OCI-LY1 (cell line): ENCODE data around the gene HLF.

Source experiments
- H2AFZ ChIP-seq: fragments of 200-600 bp; sonication (generic), shearing (Covaris generic); 2 replicates; pipeline ENCODE4 v1.6.0; 2014; ENCODE audit warnings: antibody characterized with exemption, mild to moderate bottlenecking, low read length
- H3F3A ChIP-seq: fragments of 200-600 bp; sonication (generic), shearing (Covaris generic); 2 replicates; pipeline ENCODE4 v1.6.0; 2014; ENCODE audit warnings: mild to moderate bottlenecking, antibody characterized with exemption, low read length, moderate library complexity; ENCODE audit not compliant: insufficient read depth
- H3K27ac ChIP-seq: fragments of 200-600 bp; sonication (generic); 2 replicates; pipeline ENCODE4 v1.5.1; 2014; ENCODE audit warnings: low read length, mixed run types, mild to moderate bottlenecking, low read depth; ENCODE audit not compliant: poor library complexity, severe bottlenecking
- H3K27me3 ChIP-seq: fragments of 200-600 bp; sonication (generic); 2 replicates; pipeline ENCODE4 v1.6.0; 2014; ENCODE audit warnings: antibody characterized with exemption, mild to moderate bottlenecking, low read length, moderate library complexity; ENCODE audit not compliant: insufficient read depth
- H3K36me3 ChIP-seq: fragments of 200-600 bp; sonication (generic); 2 replicates; pipeline ENCODE4 v1.6.1; 2014; ENCODE audit warnings: mild to moderate bottlenecking, antibody characterized with exemption, low read length, moderate library complexity, mixed read lengths; ENCODE audit not compliant: insufficient read depth
- H3K4me1 ChIP-seq: fragments of 200-600 bp; sonication (generic); 2 replicates; pipeline ENCODE4 v1.5.1; 2014; ENCODE audit warnings: mild to moderate bottlenecking, low read length, moderate library complexity; ENCODE audit not compliant: insufficient read depth, severe bottlenecking
- H3K4me2 ChIP-seq: fragments of 200-600 bp; sonication (generic), shearing (Covaris generic); 2 replicates; pipeline ENCODE4 v1.6.1; 2014; ENCODE audit warnings: low read length
- H3K4me3 ChIP-seq: fragments of 200-600 bp; sonication (generic); 2 replicates; pipeline ENCODE4 v1.5.1; 2014; ENCODE audit warnings: low read length, low read depth, mild to moderate bottlenecking, mixed read lengths; ENCODE audit not compliant: poor library complexity, severe bottlenecking
- H3K79me2 ChIP-seq: fragments of 200-600 bp; shearing (Covaris generic); 2 replicates; pipeline ENCODE4 v1.6.1; 2016; ENCODE audit warnings: mixed run types, low read length, mixed read lengths; ENCODE audit not compliant: insufficient read depth
- H3K9ac ChIP-seq: fragments of 200-600 bp; sonication (generic), shearing (Covaris generic); 2 replicates; pipeline ENCODE4 v1.6.1; 2014; ENCODE audit warnings: mild to moderate bottlenecking, low read length, mixed read lengths
- H3K9me2 ChIP-seq: fragments of 200-600 bp; sonication (generic), shearing (Covaris generic); 2 replicates; pipeline ENCODE4 v1.6.1; 2014; ENCODE audit warnings: low read depth, mild to moderate bottlenecking, low read length, mixed read lengths
- H3K9me3 ChIP-seq: fragments of 200-600 bp; shearing (Covaris generic); 2 replicates; pipeline ENCODE4 v1.6.1; 2014; ENCODE audit warnings: low read length, mixed read lengths
- H4K20me1 ChIP-seq: fragments of 200-600 bp; sonication (generic), shearing (Covaris generic); 2 replicates; pipeline ENCODE4 v1.6.0; 2016; ENCODE audit warnings: mild to moderate bottlenecking, low read length; ENCODE audit not compliant: insufficient read depth
- EZH2 ChIP-seq: fragments of 200-600 bp; sonication (generic), shearing (Covaris generic); IDR thresholded peaks from 2 replicates; pipeline ENCODE4 v1.8.0; 2017; ENCODE audit warnings: borderline replicate concordance, mixed run types, mild to moderate bottlenecking, antibody characterized with exemption, low read length, moderate library complexity, mixed read lengths
- TF ChIP-seq, protein P1 (sequence below): fragments of 200-600 bp; sonication (generic), shearing (Covaris generic); IDR thresholded peaks from 2 replicates; pipeline ENCODE4 v1.5.1; 2017; ENCODE audit warnings: mild to moderate bottlenecking, antibody characterized with exemption, low read length, moderate library complexity, mixed read lengths

The HLF gene

DNA sequence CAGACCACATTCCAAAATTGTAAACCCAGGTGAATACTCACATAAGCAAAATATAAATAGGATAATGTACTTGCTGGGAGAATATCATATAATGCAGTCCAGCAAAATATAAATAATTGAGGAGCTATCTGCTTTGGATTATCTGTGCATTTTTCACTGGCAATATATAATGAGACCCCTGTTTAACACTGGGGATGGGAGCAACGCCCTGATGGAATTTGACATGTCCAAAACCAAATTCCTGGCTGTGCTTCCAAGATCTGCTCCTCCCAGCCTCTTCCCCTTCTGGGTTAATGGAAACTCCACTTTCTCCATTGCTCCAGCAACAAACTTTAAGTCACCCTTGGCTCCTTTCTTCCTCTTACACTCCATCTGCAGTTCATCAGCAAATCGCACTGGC lies 35.5 kb upstream of the HLF start:
- H3K4me1 ChIP-seq: no peaks in the 10 kb centered on the region
- H3K4me2 ChIP-seq: no peak overlapping the region
- no peak overlapping the region for H2AFZ ChIP-seq

GRCh38 chr17:55230716-55231115 lies 34.0 kb upstream of the HLF start:
- no peaks in the 10 kb centered on the region for H3K79me2 ChIP-seq
- TF ChIP-seq, protein P1, sequence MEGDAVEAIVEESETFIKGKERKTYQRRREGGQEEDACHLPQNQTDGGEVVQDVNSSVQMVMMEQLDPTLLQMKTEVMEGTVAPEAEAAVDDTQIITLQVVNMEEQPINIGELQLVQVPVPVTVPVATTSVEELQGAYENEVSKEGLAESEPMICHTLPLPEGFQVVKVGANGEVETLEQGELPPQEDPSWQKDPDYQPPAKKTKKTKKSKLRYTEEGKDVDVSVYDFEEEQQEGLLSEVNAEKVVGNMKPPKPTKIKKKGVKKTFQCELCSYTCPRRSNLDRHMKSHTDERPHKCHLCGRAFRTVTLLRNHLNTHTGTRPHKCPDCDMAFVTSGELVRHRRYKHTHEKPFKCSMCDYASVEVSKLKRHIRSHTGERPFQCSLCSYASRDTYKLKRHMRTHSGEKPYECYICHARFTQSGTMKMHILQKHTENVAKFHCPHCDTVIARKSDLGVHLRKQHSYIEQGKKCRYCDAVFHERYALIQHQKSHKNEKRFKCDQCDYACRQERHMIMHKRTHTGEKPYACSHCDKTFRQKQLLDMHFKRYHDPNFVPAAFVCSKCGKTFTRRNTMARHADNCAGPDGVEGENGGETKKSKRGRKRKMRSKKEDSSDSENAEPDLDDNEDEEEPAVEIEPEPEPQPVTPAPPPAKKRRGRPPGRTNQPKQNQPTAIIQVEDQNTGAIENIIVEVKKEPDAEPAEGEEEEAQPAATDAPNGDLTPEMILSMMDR: no peak
- no peak overlapping the region for H3K9ac ChIP-seq
- H3K4me2 ChIP-seq: no peak overlapping the region
- no peaks in the 10 kb centered on the region for H3K36me3 ChIP-seq
- no peaks in the 10 kb centered on the region for H4K20me1 ChIP-seq
- 0 out of 2 replicates have a peak, but pooled peaks cover 2% of the 10 kb centered on the region for H3K9me3 ChIP-seq
- H3K4me3 ChIP-seq: no peak overlapping the region
- H3F3A ChIP-seq: no peaks in the 10 kb centered on the region
- no peak overlapping the region for H3K27ac ChIP-seq
- no peaks in the 10 kb centered on the region for H3K4me1 ChIP-seq
- H3K27me3 ChIP-seq: no peaks in the 10 kb centered on the region
- no peak overlapping the region for H2AFZ ChIP-seq
- no peaks in the 10 kb centered on the region for H3K9me2 ChIP-seq

More for the DNA sequence above, 35.5 kb upstream of the HLF start:
- H3K79me2 ChIP-seq: no peaks in the 10 kb centered on the region
- TF ChIP-seq, protein P1: no peak
- no peak for TF ChIP-seq EZH2
- H3K27ac ChIP-seq: no peak overlapping the region
- H3K36me3 ChIP-seq: no peaks in the 10 kb centered on the region
- H3K9me3 ChIP-seq: 0 out of 2 replicates have a peak, but pooled peaks cover 2% of the 10 kb centered on the region
- H3K9me2 ChIP-seq: no peaks in the 10 kb centered on the region
- no peaks in the 10 kb centered on the region for H4K20me1 ChIP-seq
- no peaks in the 10 kb centered on the region for H3K27me3 ChIP-seq
- H3K4me3 ChIP-seq: no peak overlapping the region
- no peak overlapping the region for H3K9ac ChIP-seq
- no peaks in the 10 kb centered on the region for H3F3A ChIP-seq

GRCh38 chr17:55233840-55234239 lies 30.9 kb upstream of the HLF start:
- Histone ChIP-seq H3K9me2 (no peaks in the 10 kb centered on the region), H3K36me3 (no peaks in the 10 kb centered on the region), H3K9me3 (0 out of 2 replicates have a peak, but pooled peaks cover 2% of the 10 kb centered on the region), H2AFZ (no peak overlapping the region), H3K4me3 (no peak overlapping the region), H3K27ac (no peak overlapping the region), H4K20me1 (no peaks in the 10 kb centered on the region), H3F3A (no peaks in the 10 kb centered on the region), H3K27me3 (no peaks in the 10 kb centered on the region), H3K79me2 (no peaks in the 10 kb centered on the region), H3K4me1 (no peaks in the 10 kb centered on the region), H3K9ac (no peak overlapping the region), H3K4me2 (no peak overlapping the region)
- TF ChIP-seq EZH2: no peak
- TF ChIP-seq, protein P1: no peak
